Smooth muscle cell of the brain vasculature (primary cell): ENCODE measurements around the gene ADM2.

Experiments
- DNase-seq: peaks from one replicate; pipeline ENCODE4 v3.0.0-alpha.2; 2012; ENCODE audit warnings: low read depth, low spot score

Gene ADM2

DNA sequence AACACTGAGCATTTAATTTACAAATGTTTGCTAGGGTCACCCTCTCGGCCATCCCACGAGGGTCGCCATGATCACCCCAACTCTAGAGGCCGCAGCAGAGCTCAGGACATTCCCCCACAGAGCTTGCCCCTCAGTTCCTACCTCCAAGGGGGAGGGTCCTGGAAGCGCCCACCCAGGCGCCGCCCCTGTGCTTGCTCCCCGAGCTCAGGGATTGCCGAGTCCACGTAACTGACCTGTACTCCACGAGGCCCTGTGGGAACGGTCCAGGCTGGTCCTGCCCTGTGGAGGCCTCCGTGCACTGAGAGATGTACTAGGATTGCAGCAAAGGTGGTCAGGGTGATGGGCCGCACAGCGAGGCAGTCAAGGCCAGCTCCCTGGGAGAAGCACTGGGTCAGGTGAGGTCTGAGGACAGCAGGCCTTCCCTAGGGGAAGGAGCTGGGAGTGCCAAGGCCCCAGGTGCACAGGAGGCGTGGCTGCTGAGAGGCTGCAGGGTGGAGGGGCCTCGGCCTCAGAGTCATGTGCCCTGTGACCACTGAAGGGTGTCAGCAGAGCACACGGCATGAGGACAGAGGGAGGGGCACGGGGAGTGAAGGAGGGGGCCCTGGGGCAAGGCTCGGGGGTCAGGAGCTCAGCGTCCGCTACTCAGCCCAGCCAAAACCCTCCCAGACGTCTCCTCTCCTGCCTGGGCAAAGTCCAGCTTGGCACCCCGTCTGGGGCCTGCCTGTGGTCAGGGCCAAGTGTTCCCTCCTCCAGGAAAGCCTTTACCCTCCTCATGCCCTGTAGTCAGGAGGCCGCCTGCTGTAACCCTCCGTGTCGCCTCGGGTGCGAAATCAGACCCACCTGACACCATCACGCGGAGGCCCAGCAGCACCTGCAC, 2.9 kb downstream of the ADM2 start:
- DNase-seq, result no peak

DNA sequence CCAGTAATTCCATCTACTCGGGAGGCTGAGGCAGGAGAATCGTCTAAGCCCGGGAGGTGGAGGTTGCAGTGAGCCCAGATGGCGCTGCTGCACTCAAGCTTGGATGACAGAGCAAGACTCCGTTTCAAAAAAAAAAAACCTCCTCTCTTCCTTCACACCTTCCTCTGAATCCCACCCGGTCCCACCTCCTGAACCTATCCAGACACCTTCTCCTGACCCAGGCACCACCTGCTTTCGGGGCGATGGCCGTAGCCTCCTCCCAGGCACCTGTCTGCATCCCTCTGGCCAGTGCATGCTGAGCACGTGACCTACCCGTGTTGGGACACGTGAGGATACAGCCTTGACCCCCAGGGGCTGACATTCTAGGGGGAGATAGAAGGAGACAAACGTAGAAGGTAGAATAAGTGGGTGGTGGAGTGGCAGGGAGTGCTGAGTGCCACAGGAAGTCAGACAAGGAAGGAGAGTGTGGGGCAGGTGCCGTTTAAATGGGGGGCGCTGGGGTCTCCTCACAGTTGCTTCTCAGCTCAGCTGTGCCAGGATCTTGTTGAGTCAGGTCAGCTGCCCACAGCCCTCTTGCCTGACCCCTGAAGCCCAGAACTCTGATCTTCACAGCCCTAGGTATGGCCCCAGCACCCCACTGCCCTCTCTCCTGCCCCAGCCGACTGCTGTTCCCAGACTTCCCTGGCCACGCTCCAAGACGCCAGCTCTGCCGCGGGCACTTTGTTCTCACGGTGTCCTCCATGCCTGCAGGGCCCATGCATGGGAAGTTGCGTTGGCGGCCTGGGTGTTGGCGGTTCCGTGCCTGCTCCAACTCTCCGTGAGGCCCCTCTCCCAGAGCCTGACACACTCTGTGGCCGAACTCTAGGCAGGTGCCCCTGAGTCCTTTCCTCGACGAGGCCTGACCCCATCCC, 4.1 kb downstream of the ADM2 start:
- DNase-seq, result no peak

DNA sequence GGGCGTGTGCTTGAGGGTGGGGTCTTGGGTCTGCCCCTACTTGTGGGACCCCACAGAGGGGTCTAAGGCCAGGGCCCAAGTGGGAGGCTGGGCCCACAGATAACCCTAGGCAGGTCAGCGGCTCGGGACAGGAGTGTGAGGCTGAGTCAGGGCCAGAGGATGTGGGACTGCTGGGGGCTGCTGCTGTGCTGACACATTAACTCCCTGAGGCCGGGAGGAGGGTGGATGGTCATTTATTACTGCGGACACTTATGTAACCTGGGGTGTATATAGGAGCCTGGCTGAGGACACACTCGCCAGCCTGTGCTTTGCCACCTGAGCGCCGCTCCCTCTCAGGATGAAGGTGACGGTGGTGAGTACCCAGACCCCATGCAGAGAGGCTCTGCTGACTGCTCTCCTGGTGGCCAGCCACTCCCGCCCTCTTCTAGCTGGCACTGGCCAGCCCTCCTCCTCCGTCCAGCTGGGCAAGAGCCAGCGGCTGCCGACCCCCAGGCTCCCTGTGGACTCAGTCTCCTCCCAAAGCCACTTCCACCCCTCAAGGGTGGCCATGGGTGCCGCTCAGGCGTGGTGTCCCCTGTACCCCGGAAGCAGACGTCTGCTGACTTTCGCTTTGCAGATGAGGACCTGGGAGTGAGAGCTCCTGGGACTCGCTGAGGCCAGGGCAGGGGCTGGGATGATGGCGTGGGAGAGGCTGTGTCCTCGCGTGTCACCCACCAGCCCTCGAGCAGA, 5.4 kb downstream of the ADM2 start, which contains the start of gene MIOX:
MIOX (plus strand) TSS at position 299 of the 729 bp plus-strand sequence; CDS start at position 338, 39 bp downstream.
- DNase-seq, result no peak

- DNase-seq, result no peak
Observed at GRCh38 chr22:50487290-50488005, 6.1 kb downstream of the ADM2 start.

GRCh38 chr22:50488006-50488677, 6.8 kb downstream of the ADM2 start:
- DNase-seq, result no peak

DNA sequence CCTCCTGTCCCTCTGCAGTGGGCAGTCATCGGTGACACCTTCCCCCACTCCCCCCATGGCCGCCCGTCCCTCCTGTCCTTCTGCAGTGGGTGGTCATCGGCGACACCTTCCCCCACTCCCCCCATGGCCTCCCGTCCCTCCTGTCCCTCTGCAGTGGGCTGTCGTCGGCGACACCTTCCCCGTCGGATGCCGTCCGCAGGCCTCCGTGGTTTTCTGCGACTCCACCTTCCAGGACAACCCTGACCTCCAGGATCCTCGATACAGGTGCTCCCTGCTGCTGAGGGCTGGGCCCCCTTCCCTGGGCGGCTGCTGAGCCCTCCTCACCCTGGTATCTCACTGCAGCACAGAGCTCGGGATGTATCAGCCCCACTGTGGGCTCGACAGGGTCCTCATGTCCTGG, 7.5 kb downstream of the ADM2 start:
- DNase-seq, result no peak

GRCh38 chr22:50489363-50490243, 8.3 kb downstream of the ADM2 start:
- DNase-seq, result no peak

DNA sequence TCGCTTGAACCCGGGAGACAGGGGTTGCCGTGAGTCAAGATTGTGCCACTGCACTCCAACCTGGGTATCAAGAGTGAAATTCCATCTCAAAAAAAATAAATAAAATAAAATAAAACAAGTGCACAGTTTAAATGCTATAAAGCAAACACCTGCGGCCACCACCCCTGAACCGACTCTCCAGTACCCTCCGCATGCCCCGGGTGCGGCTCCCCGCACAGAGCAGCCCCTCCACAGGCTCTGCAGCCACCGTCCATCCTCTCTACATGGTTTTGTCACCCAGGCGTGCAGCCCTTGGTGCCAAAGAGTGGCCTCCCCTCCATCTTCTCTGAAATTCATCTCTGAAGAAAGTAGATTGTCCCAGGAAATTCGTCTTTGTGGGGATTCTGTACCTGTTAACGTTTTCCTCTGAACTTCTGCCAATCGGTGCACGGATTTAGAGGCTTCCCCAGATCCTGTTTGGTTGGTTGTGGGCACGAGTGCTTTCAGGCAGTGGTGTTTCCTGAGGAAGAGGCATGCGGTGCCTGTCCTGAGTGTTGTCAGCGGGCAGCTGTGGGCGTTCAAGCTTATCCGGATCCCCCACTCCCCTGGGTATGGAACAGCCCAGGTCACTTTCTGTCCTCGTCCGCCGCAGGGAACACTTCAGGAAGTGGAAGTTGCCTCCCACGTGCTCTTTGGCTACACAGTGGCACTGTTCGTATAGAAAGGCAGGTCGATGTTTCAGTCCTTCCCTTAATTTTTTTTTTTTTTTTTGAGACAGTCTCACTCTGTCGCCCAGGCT, 9.4 kb downstream of the ADM2 start:
- DNase-seq, result no peak

GRCh38 chr22:50497093-50497492, 15.8 kb downstream of the ADM2 start:
- DNase-seq, result no peak

DNA sequence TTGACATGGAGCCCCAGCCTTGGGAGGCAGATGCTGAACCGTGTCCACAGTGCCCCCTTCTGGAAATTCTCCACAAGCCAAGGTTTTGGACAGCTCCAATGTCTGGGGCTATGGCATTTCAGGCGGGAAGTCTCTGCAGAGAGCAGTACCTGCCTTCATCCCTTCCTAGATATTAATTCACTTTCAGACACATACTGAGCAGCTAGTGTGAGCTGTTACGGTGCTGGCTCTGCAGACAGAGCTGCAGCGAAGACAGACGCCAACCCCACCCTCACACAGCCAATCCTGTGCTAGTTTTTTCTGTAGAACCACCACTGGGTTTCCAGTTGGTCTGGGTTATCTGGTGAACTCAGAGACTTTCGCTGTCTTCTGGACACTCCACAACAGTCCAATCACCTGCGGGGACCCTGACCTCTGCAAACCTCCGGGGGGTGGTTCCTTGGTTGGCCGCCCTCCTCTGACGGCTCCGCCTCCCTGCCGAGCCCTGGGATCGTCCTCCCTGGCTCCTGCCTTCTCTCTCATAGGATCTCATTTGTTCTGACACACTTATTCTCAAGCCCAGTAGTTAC, 17.1 kb downstream of the ADM2 start:
- no peak for DNase-seq

DNA sequence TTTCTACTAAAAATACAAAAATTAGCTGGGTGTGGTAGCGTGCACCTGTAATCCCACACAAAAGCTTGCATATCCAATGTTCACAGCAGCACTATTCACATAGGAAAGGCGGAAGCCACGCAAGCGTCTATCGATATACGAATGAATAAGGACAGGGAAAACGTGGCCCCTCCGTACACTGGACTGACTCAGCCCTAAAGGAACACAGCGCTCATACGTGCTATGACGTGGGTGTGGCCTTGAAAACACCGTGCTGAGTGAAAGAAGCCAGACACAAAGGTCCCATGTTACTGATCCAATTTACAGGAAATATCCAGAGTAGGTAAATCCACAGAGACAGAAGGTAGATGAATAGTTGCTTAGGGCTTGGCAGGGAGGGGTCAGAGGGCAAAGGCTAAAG, 19.1 kb downstream of the ADM2 start:
- DNase-seq, result no peak

GRCh38 chr22:50502096-50502495, 20.8 kb downstream of the ADM2 start:
- no peak for DNase-seq

- no peak for DNase-seq
Observed at GRCh38 chr22:50502628-50503474, 21.5 kb downstream of the ADM2 start.

DNA sequence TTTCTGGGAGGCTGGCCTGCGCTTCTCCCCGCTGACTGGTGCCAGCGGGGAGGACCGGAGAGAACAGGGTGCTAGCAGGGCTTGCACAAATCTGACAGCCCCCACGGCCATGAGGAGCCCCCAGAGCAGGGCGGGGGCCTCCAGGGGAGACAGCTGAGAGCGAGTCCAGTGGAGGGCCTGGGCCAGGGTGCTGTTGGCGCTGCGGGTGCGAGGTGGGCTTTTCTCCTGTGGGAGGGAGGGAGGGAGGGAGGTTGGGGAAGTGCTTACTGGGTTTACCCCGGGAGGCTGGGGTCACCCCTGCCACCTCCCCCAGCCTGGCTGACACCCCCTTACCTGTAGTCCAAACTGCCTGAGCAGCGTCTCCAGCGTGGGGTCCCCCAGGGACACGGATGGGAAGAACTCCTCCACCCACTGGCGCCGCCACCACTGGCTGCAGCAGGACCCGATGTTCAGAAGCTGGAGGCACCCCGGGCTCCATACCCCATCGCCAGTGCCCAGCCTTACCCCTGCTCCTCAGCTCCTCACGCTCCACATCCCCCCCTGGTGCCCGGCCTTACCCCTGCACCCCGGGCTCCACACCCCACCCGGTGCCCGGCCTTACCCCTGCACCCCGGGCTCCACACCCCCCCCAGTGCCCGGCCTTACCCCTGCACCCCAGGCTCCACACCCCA, 22.3 kb downstream of the ADM2 start:
- no peak for DNase-seq

GRCh38 chr22:50504369-50505211, 23.2 kb downstream of the ADM2 start:
- DNase-seq, result no peak

DNA sequence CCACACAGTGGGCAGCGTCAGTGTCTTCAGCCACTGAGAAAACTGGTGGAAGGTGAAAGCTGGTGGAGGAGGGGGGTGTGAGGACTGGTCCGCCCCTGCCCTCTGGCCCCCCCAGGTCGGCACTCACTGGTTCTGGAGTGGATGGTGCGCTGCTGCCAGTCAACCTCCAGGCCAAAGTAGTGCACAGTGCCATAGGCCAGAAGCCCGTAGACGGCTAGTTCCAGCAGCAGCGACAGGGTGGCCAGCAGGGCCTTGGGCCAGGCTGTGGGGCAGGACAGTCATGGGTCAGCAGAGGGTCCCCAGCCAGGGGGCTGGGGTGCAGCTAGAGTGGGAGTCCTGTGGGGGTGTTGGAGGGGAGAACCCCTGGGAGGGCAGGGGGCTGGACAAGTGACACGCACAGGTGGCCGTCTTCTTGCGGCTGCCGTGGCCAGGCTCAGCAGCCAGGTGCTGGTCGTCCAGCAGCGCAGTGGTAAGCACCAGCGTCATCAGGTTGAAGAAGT, 24.0 kb downstream of the ADM2 start:
- DNase-seq, result no peak
